Endothelial cell of umbilical vein (primary cell): Measurements from ENCODE around the gene WDPCP. TPM values are rescaled to one million over a fixed set of nuclear protein-coding genes. Genes with fewer than 3 reads are reported as not detected.

Experiments used
- BruUV-seq: library from RNA; stranded (reverse); fragments of 400-500 nt; replicated peaks from 2 replicates; lab custom pipeline; 2021; lab: Mats Ljungman, UMichigan
- CTCF ChIA-PET: fragments of 300-600, 350-600 bp; sonication (Branson Sonifier 250); formaldehyde crosslinking; loops from one replicate; lab custom pipeline; 2021; ENCODE audit warnings: antibody characterized with exemption, inconsistent platforms; lab: Charles Lee
- POLR2A ChIA-PET: fragments of 300-600, 350-600 bp; sonication (Branson Sonifier 250); formaldehyde crosslinking; loops from one replicate; lab custom pipeline; 2021; ENCODE audit warnings: antibody characterized with exemption, inconsistent platforms; lab: Charles Lee
- DNase-seq: peaks from one replicate; pipeline ENCODE4 v3.0.0-alpha.2; 2011; ENCODE audit warnings: low read depth, low spot score
- FAIRE-seq: peaks from 2 replicates; lab custom pipeline; 2011; peaks lifted over from hg19 to GRCh38; lab: Jason Lieb, UNC
- H2AFZ ChIP-seq: 2 replicates; pipeline ENCODE4 v1.6.0; 2012; ENCODE audit warnings: low read depth, low read length, control low read depth, inconsistent platforms
- H3K27ac ChIP-seq: 2 replicates; pipeline ENCODE4 v1.5.1; 2011; ENCODE audit warnings: low read depth, mild to moderate bottlenecking, control low read depth, low read length, moderate library complexity; ENCODE audit not compliant: insufficient read depth
- H3K27me3 ChIP-seq, 2 experiments: 2 replicates each; pipeline versions ENCODE4 v1.6.0 to v1.6.1; 2011; ENCODE audit warnings: low read length in 2 of 2, mixed read lengths in 1 of 2; ENCODE audit not compliant: control insufficient read depth in 2 of 2, insufficient read depth in 2 of 2
- H3K36me3 ChIP-seq, 2 experiments: 2 replicates in 1 of 2; 3 replicates in 1 of 2; pipeline ENCODE4 v1.5.1; 2011; ENCODE audit warnings: low read length in 2 of 2, mild to moderate bottlenecking in 1 of 2, moderate library complexity in 1 of 2; ENCODE audit not compliant: control insufficient read depth in 2 of 2, insufficient read depth in 2 of 2; ENCODE audit errors: extremely low read depth in 1 of 2
- H3K4me1 ChIP-seq: 3 replicates; pipeline ENCODE4 v1.5.1; 2011; ENCODE audit warnings: mild to moderate bottlenecking, low read length; ENCODE audit not compliant: control insufficient read depth, insufficient read depth; ENCODE audit errors: extremely low read depth
- H3K4me2 ChIP-seq: 2 replicates; pipeline ENCODE4 v1.6.1; 2011; ENCODE audit warnings: low read length, control low read depth, mixed read lengths; ENCODE audit not compliant: insufficient read depth
- H3K4me3 ChIP-seq, 3 experiments: fragments of 200-600 bp in 1 of 3; sonication (generic), shearing (Covaris generic) in 1 of 3; replicated peaks in 1 of 3; 2 replicates each; pipeline ENCODE4 v1.5.1; 2011 to 2016; ENCODE audit warnings: control low read depth in 3 of 3, low read length in 3 of 3, mild to moderate bottlenecking in 2 of 3, inconsistent platforms in 1 of 3, low read depth in 1 of 3, moderate library complexity in 1 of 3; ENCODE audit not compliant: insufficient read depth in 1 of 3
- H3K79me2 ChIP-seq: 2 replicates; pipeline ENCODE4 v1.6.0; 2012; ENCODE audit warnings: low read length, inconsistent platforms; ENCODE audit not compliant: control insufficient read depth, insufficient read depth
- H3K9ac ChIP-seq: replicated peaks from 2 replicates; pipeline ENCODE3; 2011; ENCODE audit warnings: low read length, control low read depth; ENCODE audit not compliant: insufficient read depth; ENCODE audit errors: extremely low read depth
- H3K9me1 ChIP-seq: replicated peaks from 3 replicates; pipeline ENCODE4 v1.6.0; 2011; ENCODE audit warnings: mild to moderate bottlenecking, low read length; ENCODE audit not compliant: control insufficient read depth, insufficient read depth; ENCODE audit errors: extremely low read depth
- H3K9me3 ChIP-seq: replicated peaks from 2 replicates; pipeline ENCODE4 v1.5.1; 2012; ENCODE audit warnings: low read length, inconsistent platforms; ENCODE audit not compliant: control insufficient read depth, insufficient read depth
- H4K20me1 ChIP-seq: replicated peaks from 2 replicates; pipeline ENCODE3; 2011; ENCODE audit warnings: mild to moderate bottlenecking, low read length; ENCODE audit not compliant: control insufficient read depth, insufficient read depth; ENCODE audit errors: extremely low read depth
- EZH2 ChIP-seq: IDR thresholded peaks from 2 replicates; pipeline ENCODE4 v1.6.1; 2012; ENCODE audit warnings: borderline replicate concordance, low read depth, mild to moderate bottlenecking, moderate library complexity, low read length, inconsistent platforms; ENCODE audit not compliant: severe bottlenecking
- FOS ChIP-seq: IDR thresholded peaks from 2 replicates; pipeline ENCODE4 v1.6.1; 2011; ENCODE audit warnings: mild to moderate bottlenecking, low read length, moderate library complexity, borderline replicate concordance; ENCODE audit not compliant: insufficient read depth
- GATA2 ChIP-seq: IDR thresholded peaks from 2 replicates; pipeline ENCODE4 v1.7.0; 2011; ENCODE audit warnings: low read depth, mild to moderate bottlenecking, moderate library complexity, mixed read lengths, low read length; ENCODE audit not compliant: insufficient read length, insufficient read depth
- JUN ChIP-seq: IDR thresholded peaks from 2 replicates; pipeline ENCODE4 v1.6.1; 2011; ENCODE audit warnings: borderline replicate concordance, low read depth; ENCODE audit not compliant: insufficient read length, insufficient read depth
- MYC ChIP-seq: IDR thresholded peaks from one replicate; pipeline ENCODE4 v1.6.1; 2011; ENCODE audit warnings: mild to moderate bottlenecking, low read depth, low read length
- POLR2A ChIP-seq: IDR thresholded peaks from 2 replicates; pipeline ENCODE4 v1.6.1; 2012; ENCODE audit warnings: low read depth, mild to moderate bottlenecking, control low read depth, low read length
- POLR2AphosphoS5 ChIP-seq: IDR thresholded peaks from 2 replicates; pipeline ENCODE4 v1.6.1; 2012; ENCODE audit warnings: low read depth, mild to moderate bottlenecking, control low read depth, low read length, moderate library complexity; ENCODE audit not compliant: insufficient read depth
- dilution Hi-C: fragments of 300-500 bp; cut with MboI; formaldehyde crosslinking; loops from one replicate; pipeline ENCODE4 v1.15.0; 2019; ENCODE audit warnings: low sequenced_read_pairs; ENCODE audit not compliant: extremely low pct_ligation_motif_present
- intact Hi-C: fragments of 100-400 bp; cut with micrococcal nuclease; formaldehyde crosslinking; loops from one replicate; pipeline ENCODE4 v1.10.0; 2022
- polyA plus RNA-seq, 4 experiments: library from polyadenylated mRNA; depleted of rRNA in 3 of 4; stranded (reverse) in 3 of 4; unstranded in 1 of 4; fragments of >200 nt; gene quantifications; 2 replicates each; pipeline versions ENCODE4 v1.2.1 to v1.2.3, GENCODE V29; 2011 to 2012; ENCODE audit warnings: missing spikeins in 1 of 4
- total RNA-seq: library from RNA; stranded (reverse); gene quantifications from 2 replicates; pipeline ENCODE4 v1.2.3, GENCODE V29; 2021
- TF ChIP-seq, protein P1 (sequence below): IDR thresholded peaks from 2 replicates; pipeline ENCODE4 v1.6.1; 2011; ENCODE audit not compliant: insufficient read depth, insufficient read length
- TF ChIP-seq, protein P2 (sequence below), 2 donors: IDR thresholded peaks; 1 replicate in 1 of 2; 2 replicates in 1 of 2; pipeline ENCODE4 v1.5.1; 2011; ENCODE audit warnings: low read length in 2 of 2, mild to moderate bottlenecking in 2 of 2, moderate library complexity in 2 of 2, control low read depth in 1 of 2, inconsistent platforms in 1 of 2, low read depth in 1 of 2; ENCODE audit not compliant: insufficient read depth in 1 of 2; ENCODE audit errors: extremely low read depth in 1 of 2

Gene WDPCP
- total and polyA plus RNA-seq, 2 donors (not counting 3 experiments of a cell fraction or from before 2014, with no cell fraction given), result 4.0 to 8.8 TPM

DNA sequence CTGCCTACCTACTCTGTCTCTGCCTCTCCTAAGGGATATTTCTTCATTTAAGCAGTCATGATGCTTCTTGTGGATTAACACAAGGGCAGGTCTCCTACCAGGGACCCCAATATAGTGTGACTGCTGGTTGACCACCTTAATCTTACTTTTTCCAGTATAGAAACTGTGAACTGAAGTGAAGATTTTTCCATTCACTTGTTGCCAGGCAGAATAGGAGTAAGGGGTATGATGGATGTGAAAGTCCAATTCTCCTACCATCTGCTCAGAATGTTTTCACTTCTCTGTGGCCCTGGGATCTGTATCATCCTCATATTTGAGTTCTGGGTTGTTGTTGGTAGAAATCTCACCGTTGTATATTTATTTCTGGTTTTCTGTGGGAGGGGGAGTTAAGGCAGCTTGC lies 247.8 kb downstream of the WDPCP start:
- peaks cover 4% of the 10 kb centered on the region for H3K9me3 ChIP-seq

More for the DNA sequence above, 247.8 kb downstream of the WDPCP start:
- no peak overlapping the region for H3K9ac ChIP-seq
- no peaks in the 10 kb centered on the region for H3K36me3 ChIP-seq
- dilution Hi-C loops (no loop called here), intact Hi-C loops (no loop called here)
- BruUV-seq, result no TSS peak
- ChIA-PET CTCF (no interaction called here), POLR2A (no interaction called here)
- H3K9me1 ChIP-seq, result no peaks in the 10 kb centered on the region
- H3K79me2 ChIP-seq, result no peaks in the 10 kb centered on the region
- no peak overlapping the region for H3K4me2 ChIP-seq
- FAIRE-seq, result no peak
- H2AFZ ChIP-seq, result no peak overlapping the region
- H3K27ac ChIP-seq, result no peak overlapping the region
- H4K20me1 ChIP-seq, result no peaks in the 10 kb centered on the region
- TF ChIP-seq MYC (no peak), POLR2AphosphoS5 (no peak), JUN (no peak), EZH2 (no peak), FOS (no peak), POLR2A (no peak), GATA2 (no peak)
- TF ChIP-seq, protein P1, sequence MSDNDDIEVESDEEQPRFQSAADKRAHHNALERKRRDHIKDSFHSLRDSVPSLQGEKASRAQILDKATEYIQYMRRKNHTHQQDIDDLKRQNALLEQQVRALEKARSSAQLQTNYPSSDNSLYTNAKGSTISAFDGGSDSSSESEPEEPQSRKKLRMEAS, result no peak
- TF ChIP-seq, protein P2, sequence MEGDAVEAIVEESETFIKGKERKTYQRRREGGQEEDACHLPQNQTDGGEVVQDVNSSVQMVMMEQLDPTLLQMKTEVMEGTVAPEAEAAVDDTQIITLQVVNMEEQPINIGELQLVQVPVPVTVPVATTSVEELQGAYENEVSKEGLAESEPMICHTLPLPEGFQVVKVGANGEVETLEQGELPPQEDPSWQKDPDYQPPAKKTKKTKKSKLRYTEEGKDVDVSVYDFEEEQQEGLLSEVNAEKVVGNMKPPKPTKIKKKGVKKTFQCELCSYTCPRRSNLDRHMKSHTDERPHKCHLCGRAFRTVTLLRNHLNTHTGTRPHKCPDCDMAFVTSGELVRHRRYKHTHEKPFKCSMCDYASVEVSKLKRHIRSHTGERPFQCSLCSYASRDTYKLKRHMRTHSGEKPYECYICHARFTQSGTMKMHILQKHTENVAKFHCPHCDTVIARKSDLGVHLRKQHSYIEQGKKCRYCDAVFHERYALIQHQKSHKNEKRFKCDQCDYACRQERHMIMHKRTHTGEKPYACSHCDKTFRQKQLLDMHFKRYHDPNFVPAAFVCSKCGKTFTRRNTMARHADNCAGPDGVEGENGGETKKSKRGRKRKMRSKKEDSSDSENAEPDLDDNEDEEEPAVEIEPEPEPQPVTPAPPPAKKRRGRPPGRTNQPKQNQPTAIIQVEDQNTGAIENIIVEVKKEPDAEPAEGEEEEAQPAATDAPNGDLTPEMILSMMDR (IDR thresholded peaks at IDR 0.05; ENCODE audit: extremely low read depth in 1 of 2, insufficient read depth in 1 of 2, low read depth in 1 of 2, low read length in 2 of 2), result no peak
- no peaks in the 10 kb centered on the region for H3K27me3 ChIP-seq
- H3K4me3 ChIP-seq, result no peak overlapping the region
- no peak for DNase-seq
- H3K4me1 ChIP-seq, result no peaks in the 10 kb centered on the region
